ENCODE data around the gene DACT1. TPM values are rescaled to one million over a fixed set of nuclear protein-coding genes. Genes with fewer than 3 reads are reported as not detected.

DACT1 gene
- total RNA-seq, 2 experiments from 2014 or later = 0.58 to 1.1 TPM

DNA sequence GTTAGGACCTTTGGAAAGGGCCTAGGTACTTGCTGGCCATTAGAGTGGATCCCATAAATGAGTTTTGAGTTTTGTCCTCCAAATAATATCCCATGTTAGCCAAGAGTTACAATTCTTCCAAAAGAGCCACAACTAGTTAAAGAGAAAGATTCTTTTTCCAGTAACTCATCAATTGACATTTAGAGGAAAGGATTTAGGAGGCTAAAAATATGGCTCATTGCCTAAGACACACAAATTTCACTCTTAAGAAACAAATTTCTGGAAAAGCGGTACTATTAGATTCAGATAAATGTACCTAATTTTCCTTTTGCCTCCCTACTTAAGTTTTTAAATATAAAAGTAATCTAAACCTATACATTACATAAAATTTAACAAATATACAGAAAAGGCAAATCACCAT lies 21.3 kb downstream of the DACT1 start:
- Mint-ChIP-seq H3K27ac (no peak overlapping the region), H3K4me3 (no peak overlapping the region), H3K4me1 (ENCODE audit: low read depth) (peaks cover 11% of the 10 kb centered on the region), H3K36me3 (ENCODE audit: low read depth) (no peaks in the 10 kb centered on the region), H3K9me3 (ENCODE audit: insufficient read depth) (no peaks in the 10 kb centered on the region), H3K27me3 (ENCODE audit: low read depth) (peaks cover 2% of the 10 kb centered on the region)
- DNase-seq (no peak), ATAC-seq (no peak)
- CTCF ChIA-PET = no interaction called here
- POLR2A ChIA-PET = no interaction called here

DNA sequence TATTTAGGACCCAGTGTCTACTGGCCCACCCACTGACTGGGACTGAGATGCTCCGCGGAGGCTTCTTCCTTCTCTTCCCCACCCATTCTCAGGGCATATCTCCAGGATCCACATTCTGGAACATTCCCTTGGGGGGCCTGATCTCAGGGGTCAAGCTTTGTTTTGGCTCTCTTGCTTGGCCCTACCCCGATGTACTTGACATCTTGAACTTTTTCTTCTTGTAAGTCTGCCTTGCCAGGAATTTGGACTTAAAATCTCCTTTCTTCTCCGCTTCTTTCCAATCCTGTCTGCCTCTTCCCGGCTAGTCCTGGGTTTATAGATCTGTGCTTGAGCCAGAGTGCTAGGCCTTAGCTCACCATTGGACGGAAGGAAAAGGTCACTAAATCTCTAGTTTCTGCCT lies 22.1 kb downstream of the DACT1 start:
- DNase-seq (no peak), ATAC-seq (no peak)
- ChIA-PET CTCF (no interaction called here), POLR2A (no interaction called here)
- H3K9me3 Mint-ChIP-seq (ENCODE audit: insufficient read depth) = no peaks in the 10 kb centered on the region
- no peaks in the 10 kb centered on the region for H3K36me3 Mint-ChIP-seq (ENCODE audit: low read depth)
- peaks cover 11% of the 10 kb centered on the region for H3K4me1 Mint-ChIP-seq (ENCODE audit: low read depth)
- H3K4me3 Mint-ChIP-seq = no peak overlapping the region
- peaks cover 5% of the 10 kb centered on the region for H3K27me3 Mint-ChIP-seq (ENCODE audit: low read depth)
- H3K27ac Mint-ChIP-seq = no peak overlapping the region

DNA sequence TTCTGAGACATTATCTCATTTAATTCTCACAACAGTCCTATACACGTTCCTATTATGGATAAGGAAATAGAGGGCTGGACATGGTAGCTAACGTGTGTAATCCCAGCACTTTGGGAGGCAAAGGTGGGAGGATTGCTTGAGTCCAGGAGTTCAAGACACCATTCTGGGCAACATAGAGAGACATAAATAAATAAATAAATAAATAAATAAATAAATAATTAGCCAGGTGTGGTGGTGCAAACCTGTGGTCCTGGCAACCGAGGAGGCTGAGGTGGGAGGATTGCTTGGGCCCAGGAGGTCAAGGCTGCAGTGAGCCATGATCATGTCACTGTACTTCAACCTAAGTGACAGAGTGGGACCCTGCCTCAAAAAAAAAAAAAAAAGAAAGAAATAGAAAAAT lies 22.6 kb downstream of the DACT1 start:
- H3K4me1 Mint-ChIP-seq (ENCODE audit: low read depth) = peaks cover 11% of the 10 kb centered on the region
- H3K36me3 Mint-ChIP-seq (ENCODE audit: low read depth) = no peaks in the 10 kb centered on the region

DNA sequence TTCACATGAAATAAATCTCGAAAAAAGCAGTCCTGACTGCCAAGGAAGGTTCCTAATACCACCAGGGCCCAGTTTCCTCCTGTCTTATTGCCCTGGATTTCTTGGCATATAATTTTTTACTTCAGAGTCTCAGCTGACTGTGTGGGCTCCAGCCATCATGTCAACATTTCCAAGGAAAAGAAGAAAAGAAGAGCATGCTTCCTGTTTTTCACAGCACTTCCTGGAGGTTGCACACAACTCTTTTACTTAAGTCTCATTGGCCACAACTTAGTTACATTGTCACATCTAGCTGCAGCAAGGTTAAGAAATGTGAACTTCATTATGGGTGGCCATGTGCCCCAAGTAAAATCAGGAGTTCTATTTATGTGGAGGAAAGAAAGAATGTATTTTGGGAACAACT lies 24.3 kb downstream of the DACT1 start:
- Mint-ChIP-seq H3K4me3 (no peak overlapping the region), H3K27ac (no peak overlapping the region), H3K4me1 (ENCODE audit: low read depth) (peaks cover 11% of the 10 kb centered on the region), H3K36me3 (ENCODE audit: low read depth) (no peaks in the 10 kb centered on the region), H3K27me3 (ENCODE audit: low read depth) (peaks cover 3% of the 10 kb centered on the region), H3K9me3 (ENCODE audit: insufficient read depth) (no peaks in the 10 kb centered on the region)
- ATAC-seq (no peak), DNase-seq (no peak)
- POLR2A ChIA-PET = no interaction called here
- CTCF ChIA-PET = no interaction called here

More for the DNA sequence above, 22.6 kb downstream of the DACT1 start:
- no peak overlapping the region for H3K4me3 Mint-ChIP-seq
- no peak overlapping the region for H3K27ac Mint-ChIP-seq
- peaks cover 5% of the 10 kb centered on the region for H3K27me3 Mint-ChIP-seq (ENCODE audit: low read depth)
- POLR2A ChIA-PET = no interaction called here
- no peaks in the 10 kb centered on the region for H3K9me3 Mint-ChIP-seq (ENCODE audit: insufficient read depth)
- DNase-seq (no peak), ATAC-seq (no peak)
- CTCF ChIA-PET = no interaction called here

DNA sequence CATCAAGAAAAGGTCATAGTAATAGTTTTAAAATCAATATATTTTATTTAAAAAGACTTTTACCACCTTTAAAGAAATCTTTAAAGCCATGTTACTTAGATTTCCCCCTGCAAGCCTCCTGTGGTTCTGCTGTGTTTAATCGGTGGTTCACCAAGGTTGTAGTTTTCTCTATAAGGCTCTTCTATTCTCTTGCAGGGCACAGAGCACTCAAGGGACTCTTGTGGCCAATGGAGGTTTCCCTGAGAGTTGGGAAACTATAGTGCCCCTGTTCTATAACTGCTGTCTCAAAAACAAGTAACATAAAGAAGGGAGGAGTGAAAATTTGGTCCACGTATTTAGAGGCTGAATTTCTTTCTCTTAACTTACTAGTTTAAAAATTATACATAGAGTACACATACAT lies 25.0 kb downstream of the DACT1 start:
- peaks cover 3% of the 10 kb centered on the region for H3K27me3 Mint-ChIP-seq (ENCODE audit: low read depth)
- ATAC-seq (no peak), DNase-seq (no peak)
- no peaks in the 10 kb centered on the region for H3K36me3 Mint-ChIP-seq (ENCODE audit: low read depth)
- no peak overlapping the region for H3K27ac Mint-ChIP-seq
- no peak overlapping the region for H3K4me3 Mint-ChIP-seq
- ChIA-PET POLR2A (no interaction called here), CTCF (no interaction called here)
- no peaks in the 10 kb centered on the region for H3K9me3 Mint-ChIP-seq (ENCODE audit: insufficient read depth)
- peaks cover 11% of the 10 kb centered on the region for H3K4me1 Mint-ChIP-seq (ENCODE audit: low read depth)

DNA sequence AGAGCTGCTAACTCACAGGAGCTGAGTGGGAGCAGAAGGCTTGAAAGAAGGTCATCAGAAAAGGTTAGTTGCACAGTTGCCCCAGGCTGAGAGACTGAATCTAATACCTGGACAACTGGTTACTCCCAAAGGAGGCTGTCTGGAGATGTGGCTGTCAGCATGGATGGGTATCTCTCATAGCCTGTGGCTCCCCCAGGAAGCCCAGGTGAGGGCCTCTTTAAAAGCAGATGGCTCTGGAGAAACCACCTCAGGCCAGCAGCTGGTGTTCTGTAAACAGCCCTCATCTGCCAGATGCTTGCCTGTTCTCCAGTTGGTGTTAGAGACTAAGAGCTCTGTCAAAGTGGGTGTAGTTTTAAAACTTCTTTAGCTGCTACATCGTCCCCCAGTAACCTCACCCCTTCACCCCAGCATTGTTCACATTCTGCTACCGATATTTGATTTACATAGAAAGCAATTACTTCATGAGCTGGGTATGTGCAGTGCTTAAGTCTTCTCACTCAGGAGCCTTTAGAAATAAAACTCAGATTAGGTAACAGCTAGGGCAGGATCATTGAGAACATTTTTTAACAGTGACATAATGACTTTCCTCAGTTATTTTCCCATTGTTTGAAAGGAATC lies 25.8 kb downstream of the DACT1 start:
- CTCF ChIA-PET = interaction anchor here (0.9 kb wide), 1 partner anchor 42 kb away, joined by 4 read pairs; no protein-coding TSS in a partner anchor
- Mint-ChIP-seq H3K27ac (no peak overlapping the region), H3K27me3 (ENCODE audit: low read depth) (peaks cover 3% of the 10 kb centered on the region), H3K4me1 (ENCODE audit: low read depth) (peaks cover 11% of the 10 kb centered on the region), H3K36me3 (ENCODE audit: low read depth) (no peaks in the 10 kb centered on the region), H3K4me3 (no peak overlapping the region), H3K9me3 (ENCODE audit: insufficient read depth) (no peaks in the 10 kb centered on the region)
- POLR2A ChIA-PET = no interaction called here
- DNase-seq (no peak), ATAC-seq (no peak)

DNA sequence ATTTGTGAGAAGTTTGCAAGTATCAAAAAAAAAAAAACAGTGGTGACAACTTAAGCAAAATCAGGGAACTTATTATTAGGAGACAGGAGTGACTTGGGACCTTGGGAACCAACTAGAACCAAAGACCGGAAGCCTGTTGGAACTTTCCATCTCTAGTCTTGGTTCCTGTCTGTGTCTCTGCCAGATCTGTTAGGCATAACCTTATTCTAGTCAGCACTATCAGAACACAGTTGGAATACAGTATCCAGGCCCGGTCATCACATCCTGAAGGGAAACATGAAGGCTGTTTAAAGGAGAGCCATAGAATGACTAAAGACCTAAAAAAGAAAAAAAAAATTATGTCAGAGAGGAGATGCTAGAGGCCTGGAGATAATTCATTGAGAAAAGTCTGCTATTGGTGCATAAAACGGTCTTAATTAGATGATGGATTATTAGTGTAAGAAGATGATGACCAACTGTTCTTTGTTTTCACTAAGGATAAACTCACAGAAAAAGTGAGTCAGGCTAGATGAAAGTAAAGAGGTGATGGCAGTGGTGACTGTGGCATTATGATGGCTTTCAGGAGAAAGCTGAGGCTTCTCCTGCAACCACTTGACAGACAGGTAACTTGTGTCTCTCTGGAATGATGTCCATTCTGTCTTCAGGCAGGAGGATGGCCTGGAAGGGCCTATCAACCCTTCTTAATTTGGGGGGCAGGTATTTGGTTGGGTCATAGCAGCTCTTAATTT lies 28.2 kb downstream of the DACT1 start:
- Mint-ChIP-seq H3K4me1 (ENCODE audit: low read depth) (peaks cover 11% of the 10 kb centered on the region), H3K36me3 (ENCODE audit: low read depth) (no peaks in the 10 kb centered on the region), H3K4me3 (no peak overlapping the region), H3K9me3 (ENCODE audit: insufficient read depth) (no peaks in the 10 kb centered on the region), H3K27ac (no peak overlapping the region), H3K27me3 (ENCODE audit: low read depth) (peaks cover 4% of the 10 kb centered on the region)
- ATAC-seq (no peak), DNase-seq (no peak)
- CTCF ChIA-PET = interaction anchor here (1.0 kb wide), 1 partner anchor 9 kb away, joined by 3 read pairs; no protein-coding TSS in a partner anchor
- POLR2A ChIA-PET = no interaction called here

DNA sequence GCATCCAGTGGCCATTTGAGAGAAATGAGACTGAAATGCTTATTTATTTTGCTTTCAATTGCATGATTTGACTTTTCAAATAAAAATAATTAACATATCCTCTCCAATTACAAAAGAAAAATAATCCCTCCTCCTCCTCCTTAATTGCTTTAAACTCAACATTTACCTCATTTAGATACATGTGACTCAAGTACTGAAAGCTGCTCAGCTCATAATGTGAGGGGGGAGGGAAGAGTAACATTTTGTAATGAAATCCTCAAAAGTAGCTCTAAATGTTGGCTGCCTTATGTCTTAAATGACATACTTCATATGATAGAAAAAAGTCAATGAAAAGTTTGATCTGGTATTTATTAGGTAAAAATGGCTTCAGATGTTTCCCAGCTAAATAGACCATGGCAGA lies 29.0 kb downstream of the DACT1 start:
- POLR2A ChIA-PET = no interaction called here
- no peak for ATAC-seq
- Mint-ChIP-seq H3K27me3 (ENCODE audit: low read depth) (peaks cover 8% of the 10 kb centered on the region), H3K4me3 (no peak overlapping the region), H3K27ac (no peak overlapping the region), H3K9me3 (ENCODE audit: insufficient read depth) (no peaks in the 10 kb centered on the region), H3K4me1 (ENCODE audit: low read depth) (peaks cover 8% of the 10 kb centered on the region), H3K36me3 (ENCODE audit: low read depth) (no peaks in the 10 kb centered on the region)
- DNase-seq = no peak
- CTCF ChIA-PET = no interaction called here

DNA sequence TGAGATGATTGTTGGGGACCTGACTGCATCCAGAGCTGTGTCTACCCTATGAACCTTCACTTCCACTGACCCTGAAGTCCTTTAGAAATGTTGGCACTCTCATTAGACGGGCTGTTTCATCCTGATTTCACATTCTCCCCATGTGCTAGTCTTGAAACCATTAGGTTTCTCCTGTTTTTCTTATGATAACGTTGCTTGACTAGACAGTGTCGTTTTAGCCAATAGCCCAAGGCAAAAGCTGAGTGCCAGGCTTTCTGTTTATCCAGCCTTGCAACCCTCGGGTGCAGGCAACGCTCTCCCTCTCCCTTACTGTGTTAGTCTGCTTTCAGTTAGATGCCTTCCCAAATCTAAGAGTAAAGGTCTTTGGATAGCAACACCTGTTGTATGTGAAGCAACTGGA lies 30.1 kb downstream of the DACT1 start:
- POLR2A ChIA-PET = no interaction called here
- H3K36me3 Mint-ChIP-seq (ENCODE audit: low read depth) = no peaks in the 10 kb centered on the region
- no peak for DNase-seq
- H3K27me3 Mint-ChIP-seq (ENCODE audit: low read depth) = peaks cover 8% of the 10 kb centered on the region
- CTCF ChIA-PET = no interaction called here
- H3K4me1 Mint-ChIP-seq (ENCODE audit: low read depth) = no peaks in the 10 kb centered on the region
- H3K9me3 Mint-ChIP-seq (ENCODE audit: insufficient read depth) = no peaks in the 10 kb centered on the region
- H3K27ac Mint-ChIP-seq = no peak overlapping the region
- ATAC-seq = no peak
- no peak overlapping the region for H3K4me3 Mint-ChIP-seq

DNA sequence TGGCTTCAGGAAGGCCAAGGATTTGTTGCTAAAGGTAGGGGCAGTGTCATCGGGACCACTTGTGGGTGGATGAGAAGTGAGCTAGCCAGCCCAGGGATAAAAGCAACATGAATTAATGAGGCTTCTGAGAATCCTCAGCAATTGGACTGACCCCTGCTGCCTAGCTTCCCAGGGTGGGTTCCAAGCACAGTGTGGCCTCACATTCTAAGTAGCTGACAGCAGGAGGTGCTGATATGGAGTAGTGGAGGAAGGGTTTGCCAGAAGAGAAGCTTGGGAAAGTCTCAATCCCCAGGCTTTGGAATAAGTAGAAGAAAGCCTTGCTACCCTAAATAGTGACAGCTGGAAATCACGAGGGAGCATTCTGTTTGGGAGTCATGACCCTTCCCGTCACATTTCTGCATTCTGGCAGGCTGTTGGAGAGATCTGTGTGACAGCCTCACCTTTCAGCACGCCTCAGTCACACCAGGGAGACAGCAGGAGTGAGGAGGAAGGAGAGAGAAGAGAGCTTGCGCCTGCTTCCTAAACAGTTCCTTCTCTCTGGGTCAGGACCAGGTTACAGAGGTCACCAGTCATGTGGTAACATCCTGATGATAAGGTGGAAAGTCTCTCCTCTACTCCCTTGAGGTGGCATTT lies 31.2 kb downstream of the DACT1 start:
- H3K4me1 Mint-ChIP-seq (ENCODE audit: low read depth) = no peaks in the 10 kb centered on the region
- H3K27ac Mint-ChIP-seq = no peak overlapping the region
- ChIA-PET CTCF (interaction anchor here (0.7 kb wide), 1 partner anchor 168 kb away, joined by 4 read pairs; no protein-coding TSS in a partner anchor), POLR2A (no interaction called here)
- H3K27me3 Mint-ChIP-seq (ENCODE audit: low read depth) = peaks cover 8% of the 10 kb centered on the region
- no peak for DNase-seq
- no peak overlapping the region for H3K4me3 Mint-ChIP-seq
- no peaks in the 10 kb centered on the region for H3K36me3 Mint-ChIP-seq (ENCODE audit: low read depth)
- no peaks in the 10 kb centered on the region for H3K9me3 Mint-ChIP-seq (ENCODE audit: insufficient read depth)
- no peak for ATAC-seq

DNA sequence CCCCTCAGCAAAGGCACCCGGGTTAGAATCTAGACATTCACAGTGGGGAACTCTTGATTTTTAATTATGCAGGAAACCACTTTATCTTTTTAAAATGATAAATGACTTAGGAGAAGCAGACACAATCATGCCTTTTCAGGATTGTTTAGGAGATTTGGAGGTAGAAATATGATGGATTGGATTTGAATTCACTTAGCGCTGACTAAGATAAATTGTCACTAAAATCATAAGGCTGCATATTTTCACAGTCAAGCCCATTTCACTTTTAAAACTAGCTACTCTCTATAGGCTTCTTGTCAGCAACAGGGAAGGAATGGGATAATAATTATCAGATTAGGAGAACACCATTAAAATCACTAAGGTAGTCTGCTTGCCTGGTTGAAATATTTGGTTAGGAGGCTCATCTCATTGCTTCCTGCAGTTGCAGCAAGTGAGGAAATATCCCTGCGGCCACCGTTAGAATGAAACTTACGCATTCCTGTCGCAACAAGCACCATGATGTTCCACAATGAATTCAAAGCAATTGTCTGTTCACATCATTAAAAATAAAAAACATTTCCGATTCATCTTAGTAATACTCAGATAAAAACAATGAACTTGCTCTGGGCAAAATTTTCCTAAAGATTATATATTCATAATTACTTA lies 31.9 kb downstream of the DACT1 start:
- Mint-ChIP-seq H3K4me3 (no peak overlapping the region), H3K4me1 (ENCODE audit: low read depth) (no peaks in the 10 kb centered on the region), H3K27ac (no peak overlapping the region), H3K27me3 (ENCODE audit: low read depth) (peaks cover 5% of the 10 kb centered on the region), H3K9me3 (ENCODE audit: insufficient read depth) (no peaks in the 10 kb centered on the region), H3K36me3 (ENCODE audit: low read depth) (no peaks in the 10 kb centered on the region)
- ATAC-seq = no peak
- ChIA-PET POLR2A (no interaction called here), CTCF (interaction anchor here (0.7 kb wide), 1 partner anchor 168 kb away, joined by 4 read pairs; no protein-coding TSS in a partner anchor)
- DNase-seq = no peak

DNA sequence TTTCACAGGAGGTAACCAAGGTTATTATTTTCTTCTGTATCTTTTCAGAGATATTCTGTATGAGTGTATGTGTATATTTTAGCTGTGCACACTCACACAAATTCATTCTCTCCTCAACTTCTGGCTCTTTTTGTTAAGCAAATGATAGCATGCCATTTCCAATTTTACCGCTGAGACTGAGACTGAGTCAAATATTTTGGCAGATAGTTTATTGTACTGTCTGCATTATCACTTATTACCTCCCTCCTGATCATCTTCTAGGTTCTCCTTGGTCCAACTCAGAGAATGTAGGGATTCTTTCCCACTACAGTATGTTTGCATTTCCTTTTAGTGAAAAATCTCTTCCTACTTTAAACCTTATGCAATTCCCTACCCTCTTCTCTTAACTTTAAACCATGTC lies 33.3 kb downstream of the DACT1 start:
- no peaks in the 10 kb centered on the region for H3K4me1 Mint-ChIP-seq (ENCODE audit: low read depth)
- no peak overlapping the region for H3K4me3 Mint-ChIP-seq
- CTCF ChIA-PET = no interaction called here
- no peaks in the 10 kb centered on the region for H3K9me3 Mint-ChIP-seq (ENCODE audit: insufficient read depth)
- peaks cover 5% of the 10 kb centered on the region for H3K27me3 Mint-ChIP-seq (ENCODE audit: low read depth)
- no peak overlapping the region for H3K27ac Mint-ChIP-seq
- H3K36me3 Mint-ChIP-seq (ENCODE audit: low read depth) = no peaks in the 10 kb centered on the region
- ATAC-seq (no peak), DNase-seq (no peak)
- POLR2A ChIA-PET = no interaction called here

All from activated CD8-positive, alpha-beta T cell treated with anti-CD3 and anti-CD28 coated beads, Interleukin-2, amount 10 ng/mL, durations not matched to agents 7 days and 5 days (primary cell).